Gastrocnemius medialis (tissue), 4 donors: ENCODE data around the gene EIPR1. TPM values are rescaled to one million over a fixed set of nuclear protein-coding genes. Genes with fewer than 3 reads are reported as not detected.

ENCODE experiments used
- ATAC-seq, 2 donors: fragments of 150-250 bp; one replicate each; pipeline ENCODE4 v1.9.1; 2016
- DNase-seq, 2 donors: peaks; one replicate each; pipeline ENCODE4 v3.0.0-alpha.2; 2019
- H3K27ac ChIP-seq, 4 donors: fragments of 200-600 bp; sonication (generic); 1 replicate in 1 of 4; 2 replicates in 3 of 4; pipeline ENCODE4 v1.5.1; 2016 to 2018; ENCODE audit warnings: mild to moderate bottlenecking in 2 of 4, moderate library complexity in 1 of 4
- H3K27me3 ChIP-seq, 3 donors: fragments of 200-600 bp; sonication (generic) in 2 of 3; 1 replicate in 1 of 3; 2 replicates in 2 of 3; pipeline versions ENCODE4 v1.5.1 to v1.6.0; 2016 to 2019; ENCODE audit warnings: mild to moderate bottlenecking in 1 of 3, moderate library complexity in 1 of 3
- H3K36me3 ChIP-seq, 2 donors: fragments of 200-600 bp; sonication (generic) in 1 of 2; one replicate each; pipeline ENCODE4 v1.5.1; 2017 to 2018
- H3K4me1 ChIP-seq, 2 donors: fragments of 200-600 bp; sonication (generic) in 1 of 2; one replicate each; pipeline ENCODE4 v1.5.1; 2016 to 2017; ENCODE audit warnings: mild to moderate bottlenecking in 2 of 2
- H3K4me3 ChIP-seq, 4 donors: fragments of 200-600 bp; sonication (generic) in 3 of 4; 1 replicate in 1 of 4; 2 replicates in 3 of 4; pipeline ENCODE4 v1.5.1; 2016 to 2019; ENCODE audit warnings: mild to moderate bottlenecking in 2 of 4
- H3K9me3 ChIP-seq, 3 donors: fragments of 200-600 bp; sonication (generic) in 2 of 3; 1 replicate in 1 of 3; 2 replicates in 2 of 3; pipeline ENCODE4 v1.5.1; 2016 to 2019
- POLR2A ChIP-seq, 2 donors: fragments of 450-650 bp; IDR thresholded peaks; one replicate each; pipeline ENCODE4 v1.6.1; 2017; ENCODE audit warnings: antibody characterized with exemption in 2 of 2, mild to moderate bottlenecking in 2 of 2, moderate library complexity in 2 of 2
- in situ Hi-C, 4 donors: fragments of 200-750 bp; cut with MboI; loops; one replicate each; pipeline versions ENCODE4 v1.15.0 to v1.8.0; 2017; ENCODE audit warnings: low sequenced_read_pairs in 4 of 4
- intact Hi-C: fragments of 100-400 bp; cut with DNase I; formaldehyde crosslinking; loops from one replicate; pipeline ENCODE4 v1.15.1; 2023; ENCODE audit warnings: low total_unique reads
- total RNA-seq, 4 donors: library from RNA; depleted of rRNA; stranded (reverse); fragments of >200 nt; gene quantifications; one replicate each; pipeline versions ENCODE4 v1.1.0 to v1.2.3, GENCODE V29; 2016
- TF ChIP-seq, protein P1 (sequence below), 5 experiments: fragments of 450-650 bp in 3 of 5; fragments of 200-600 bp in 2 of 5; sonication (generic) in 2 of 5; IDR thresholded peaks in 4 of 5; conservative IDR thresholded peaks in 1 of 5; 1 replicate in 4 of 5; 2 replicates in 1 of 5; pipeline ENCODE4 v1.5.1; 2016 to 2019; ENCODE audit warnings: antibody characterized with exemption in 5 of 5, mild to moderate bottlenecking in 3 of 5, moderate library complexity in 3 of 5

The EIPR1 gene
- total RNA-seq, 4 donors from 2014 or later, result 23.2 to 30.5 (median 24.4) TPM

GRCh38 chr2:3142210-3142609 is 235.4 kb downstream of the EIPR1 start:
- Histone ChIP-seq H3K4me1 (no peaks in the 10 kb centered on the region), H3K36me3 (no peaks in the 10 kb centered on the region), H3K9me3 (no peaks in the 10 kb centered on the region), H3K27me3 (no peaks in the 10 kb centered on the region), H3K27ac (no peak overlapping the region), H3K4me3 (no peak overlapping the region)
- no peak for DNase-seq
- in situ Hi-C loops, result no loop called here
- intact Hi-C loops, result no loop called here
- ATAC-seq, result no peak
- no peak for TF ChIP-seq POLR2A (IDR thresholded peaks at IDR 0.05)
- TF ChIP-seq, protein P1, sequence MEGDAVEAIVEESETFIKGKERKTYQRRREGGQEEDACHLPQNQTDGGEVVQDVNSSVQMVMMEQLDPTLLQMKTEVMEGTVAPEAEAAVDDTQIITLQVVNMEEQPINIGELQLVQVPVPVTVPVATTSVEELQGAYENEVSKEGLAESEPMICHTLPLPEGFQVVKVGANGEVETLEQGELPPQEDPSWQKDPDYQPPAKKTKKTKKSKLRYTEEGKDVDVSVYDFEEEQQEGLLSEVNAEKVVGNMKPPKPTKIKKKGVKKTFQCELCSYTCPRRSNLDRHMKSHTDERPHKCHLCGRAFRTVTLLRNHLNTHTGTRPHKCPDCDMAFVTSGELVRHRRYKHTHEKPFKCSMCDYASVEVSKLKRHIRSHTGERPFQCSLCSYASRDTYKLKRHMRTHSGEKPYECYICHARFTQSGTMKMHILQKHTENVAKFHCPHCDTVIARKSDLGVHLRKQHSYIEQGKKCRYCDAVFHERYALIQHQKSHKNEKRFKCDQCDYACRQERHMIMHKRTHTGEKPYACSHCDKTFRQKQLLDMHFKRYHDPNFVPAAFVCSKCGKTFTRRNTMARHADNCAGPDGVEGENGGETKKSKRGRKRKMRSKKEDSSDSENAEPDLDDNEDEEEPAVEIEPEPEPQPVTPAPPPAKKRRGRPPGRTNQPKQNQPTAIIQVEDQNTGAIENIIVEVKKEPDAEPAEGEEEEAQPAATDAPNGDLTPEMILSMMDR (IDR thresholded peaks at IDR 0.05 in 4 of 5, conservative IDR thresholded peaks at IDR 0.05 in 1 of 5), result no peak

DNA sequence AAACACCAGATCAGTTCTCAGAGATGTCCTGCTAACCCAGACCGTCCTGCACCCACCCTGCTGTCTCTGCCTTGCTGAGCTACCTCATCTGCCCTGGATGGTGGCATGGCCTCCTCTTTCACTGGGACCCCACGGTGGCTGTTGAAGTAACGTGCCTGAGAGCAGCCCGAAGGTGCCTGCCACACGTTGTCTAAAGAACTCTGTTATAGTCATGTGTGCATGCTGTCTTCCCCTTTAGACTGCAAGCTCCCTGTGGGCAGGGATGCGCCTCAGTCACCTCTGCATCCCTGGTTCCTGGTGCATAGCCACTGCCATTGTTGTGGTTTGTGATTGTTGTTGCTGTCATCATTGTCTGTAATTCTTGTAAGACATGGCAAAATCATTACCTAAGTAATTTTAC is 235.9 kb downstream of the EIPR1 start:
- H3K36me3 ChIP-seq, result no peaks in the 10 kb centered on the region
- H3K4me1 ChIP-seq, result no peaks in the 10 kb centered on the region
- ATAC-seq (no peak), DNase-seq (no peak)
- intact Hi-C loops (no loop called here), in situ Hi-C loops (no loop called here)
- H3K9me3 ChIP-seq, result no peaks in the 10 kb centered on the region
- H3K4me3 ChIP-seq, result no peak overlapping the region
- no peaks in the 10 kb centered on the region for H3K27me3 ChIP-seq
- no peak for TF ChIP-seq POLR2A (IDR thresholded peaks at IDR 0.05)
- TF ChIP-seq, protein P1 (IDR thresholded peaks at IDR 0.05 in 4 of 5, conservative IDR thresholded peaks at IDR 0.05 in 1 of 5), result no peak
- H3K27ac ChIP-seq, result no peak overlapping the region

DNA sequence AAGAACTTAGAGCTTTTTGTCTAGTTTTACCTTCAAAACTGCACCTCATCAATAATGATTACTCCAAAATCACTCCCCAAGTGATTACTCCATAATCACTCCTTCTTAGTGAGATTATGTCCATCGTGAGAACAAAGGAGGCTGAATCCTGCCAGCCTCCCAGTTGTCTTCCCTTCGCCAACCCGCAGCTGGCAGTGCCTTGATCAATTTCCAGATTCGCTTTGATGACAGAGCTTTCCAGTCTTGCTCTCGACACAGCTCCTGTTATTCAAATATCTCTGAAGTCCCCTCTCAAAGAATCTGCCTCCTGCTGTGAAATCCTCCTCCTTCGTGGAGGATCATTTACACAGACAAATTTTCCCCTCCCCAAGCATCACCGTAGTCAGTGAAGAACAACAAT is 237.7 kb downstream of the EIPR1 start:
- no peaks in the 10 kb centered on the region for H3K4me1 ChIP-seq
- no peak for ATAC-seq
- DNase-seq, result no peak
- no peaks in the 10 kb centered on the region for H3K27me3 ChIP-seq
- no peak for TF ChIP-seq POLR2A (IDR thresholded peaks at IDR 0.05)
- TF ChIP-seq, protein P1 (IDR thresholded peaks at IDR 0.05 in 4 of 5, conservative IDR thresholded peaks at IDR 0.05 in 1 of 5), result no peak
- H3K9me3 ChIP-seq, result no peaks in the 10 kb centered on the region
- no peak overlapping the region for H3K4me3 ChIP-seq
- in situ Hi-C loops, result no loop called here
- H3K36me3 ChIP-seq, result no peaks in the 10 kb centered on the region
- H3K27ac ChIP-seq, result no peak overlapping the region
- intact Hi-C loops, result no loop called here

Other genes starting within 250 kb of the EIPR1 start
- 10 to 100 TPM; 36.6 to 57.4 (median 53.1) TPM for gene TRAPPC12, start 1.9 kb upstream of the EIPR1 start, total RNA-seq
- gene ADI1, start 141.7 kb upstream of the EIPR1 start, total RNA-seq, result 10 to 100 TPM; 40.2 to 98.6 (median 92.3) TPM
- gene RNASEH1, start 180.5 kb upstream of the EIPR1 start, total RNA-seq, result 10 to 100 TPM; 20.6 to 27.4 (median 23.6) TPM
- 1,000 to 10,000 TPM; 1,367 to 1,677 (median 1,461) TPM for gene RPS7, start 197.4 kb upstream of the EIPR1 start, total RNA-seq
- gene COLEC11, start 217.3 kb upstream of the EIPR1 start, total RNA-seq, result under 1 TPM in 2 of 4 donors, not detected in 2; 0.29 to 0.36 TPM